ENCODE results near the gene HYOU1.
"Not testable (repeated sequence)": the region's sequence is repeated elsewhere in the genome, so short reads cannot be mapped to it uniquely, and the experiment has no call there.

Gene HYOU1

GRCh38 chr11:119057000-119057769, at the start of gene HYOU1:
TSS of gene HYOU1 (minus strand) at chr11:119057205. CDS start at chr11:119056160, 1,045 bp downstream.
- Mint-ChIP-seq H3K36me3 (peaks cover 27% of the 10 kb centered on the region), H3K4me3 (peak within 1 kb of the TSS; percentile 97), H3K27ac (peak within 1 kb of the TSS; percentile 97), H3K9me3 (no peaks in the 10 kb centered on the region), H3K27me3 (no peaks in the 10 kb centered on the region), H3K4me1 (peaks cover 44% of the 10 kb centered on the region)

GRCh38 chr11:119103793-119104192, 46.8 kb upstream of the HYOU1 start:
- peaks cover 2% of the 10 kb centered on the region for H3K36me3 Mint-ChIP-seq
- peak overlapping the region; percentile 26 for H3K27ac Mint-ChIP-seq
- H3K27me3 Mint-ChIP-seq, result no peaks in the 10 kb centered on the region
- H3K4me3 Mint-ChIP-seq, result peak overlapping the region; percentile 15
- H3K9me3 Mint-ChIP-seq, result no peaks in the 10 kb centered on the region
- H3K4me1 Mint-ChIP-seq, result peaks cover 53% of the 10 kb centered on the region

GRCh38 chr11:119103161-119103664, 46.2 kb upstream of the HYOU1 start:
- H3K4me3 Mint-ChIP-seq, result peak overlapping the region; percentile 98
- H3K27ac Mint-ChIP-seq, result peak overlapping the region; percentile 30
- peaks cover 50% of the 10 kb centered on the region for H3K4me1 Mint-ChIP-seq
- not testable (repeated sequence) for H3K36me3 Mint-ChIP-seq, H3K27me3 Mint-ChIP-seq, H3K9me3 Mint-ChIP-seq

- H3K27me3 Mint-ChIP-seq, result no peaks in the 10 kb centered on the region
- peaks cover 11% of the 10 kb centered on the region for H3K36me3 Mint-ChIP-seq
- H3K4me1 Mint-ChIP-seq, result peaks cover 48% of the 10 kb centered on the region
- no peaks in the 10 kb centered on the region for H3K9me3 Mint-ChIP-seq
- H3K27ac Mint-ChIP-seq, result peak within 1 kb of the TSS; percentile 99
- peak within 1 kb of the TSS; percentile 98 for H3K4me3 Mint-ChIP-seq
These were observed 44.9 kb upstream of the HYOU1 start, which contains the start of gene DPAGT1 for GRCh38 chr11:119101759-119102423. TSS of gene DPAGT1 (minus strand) at chr11:119101853. CDS start at chr11:119101655, 198 bp downstream.

GRCh38 chr11:119100994-119101758, 44.2 kb upstream of the HYOU1 start:
- Mint-ChIP-seq H3K27me3 (no peaks in the 10 kb centered on the region), H3K27ac (peak overlapping the region; percentile 99), H3K9me3 (no peaks in the 10 kb centered on the region), H3K36me3 (peaks cover 13% of the 10 kb centered on the region), H3K4me3 (peak overlapping the region; percentile 98), H3K4me1 (peaks cover 43% of the 10 kb centered on the region)

- Mint-ChIP-seq H3K4me3 (peak overlapping the region; percentile 98), H3K4me1 (peaks cover 47% of the 10 kb centered on the region), H3K9me3 (no peaks in the 10 kb centered on the region), H3K27ac (peak overlapping the region; percentile 90), H3K36me3 (peaks cover 13% of the 10 kb centered on the region), H3K27me3 (no peaks in the 10 kb centered on the region)
These were observed 43.4 kb upstream of the HYOU1 start for GRCh38 chr11:119100246-119100970.

GRCh38 chr11:119099711-119100110, 42.7 kb upstream of the HYOU1 start:
- peak overlapping the region; percentile 98 for H3K4me3 Mint-ChIP-seq
- peaks cover 13% of the 10 kb centered on the region for H3K36me3 Mint-ChIP-seq
- no peaks in the 10 kb centered on the region for H3K9me3 Mint-ChIP-seq
- no peak overlapping the region for H3K27ac Mint-ChIP-seq
- H3K27me3 Mint-ChIP-seq, result no peaks in the 10 kb centered on the region
- H3K4me1 Mint-ChIP-seq, result peaks cover 48% of the 10 kb centered on the region

- Mint-ChIP-seq H3K4me3 (peak overlapping the region; percentile 92), H3K9me3 (no peaks in the 10 kb centered on the region), H3K27me3 (no peaks in the 10 kb centered on the region), H3K4me1 (peaks cover 38% of the 10 kb centered on the region), H3K27ac (peak overlapping the region; percentile 92), H3K36me3 (peaks cover 13% of the 10 kb centered on the region)
These were observed 38.3 kb upstream of the HYOU1 start for GRCh38 chr11:119095066-119095880.

- Mint-ChIP-seq H3K4me1 (peaks cover 32% of the 10 kb centered on the region), H3K27ac (peak overlapping the region; percentile 92), H3K36me3 (peaks cover 13% of the 10 kb centered on the region), H3K27me3 (no peaks in the 10 kb centered on the region), H3K4me3 (peak overlapping the region; percentile 92), H3K9me3 (no peaks in the 10 kb centered on the region)
These were observed 37.7 kb upstream of the HYOU1 start for GRCh38 chr11:119094816-119095065.

GRCh38 chr11:119093942-119094815, 37.2 kb upstream of the HYOU1 start:
- peak overlapping the region; percentile 93 for H3K4me3 Mint-ChIP-seq
- H3K4me1 Mint-ChIP-seq, result peaks cover 31% of the 10 kb centered on the region
- no peaks in the 10 kb centered on the region for H3K9me3 Mint-ChIP-seq
- peaks cover 13% of the 10 kb centered on the region for H3K36me3 Mint-ChIP-seq
- H3K27me3 Mint-ChIP-seq, result no peaks in the 10 kb centered on the region
- H3K27ac Mint-ChIP-seq, result peak overlapping the region; percentile 90

- H3K4me1 Mint-ChIP-seq, result peaks cover 25% of the 10 kb centered on the region
- peaks cover 6% of the 10 kb centered on the region for H3K36me3 Mint-ChIP-seq
These were observed 36.2 kb upstream of the HYOU1 start for GRCh38 chr11:119092880-119093842.

GRCh38 chr11:119091966-119092879, 35.2 kb upstream of the HYOU1 start:
- Mint-ChIP-seq H3K4me1 (peaks cover 30% of the 10 kb centered on the region), H3K27me3 (no peaks in the 10 kb centered on the region), H3K36me3 (peaks cover 2% of the 10 kb centered on the region), H3K27ac (peak overlapping the region; percentile 26), H3K4me3 (peak overlapping the region; percentile 52), H3K9me3 (no peaks in the 10 kb centered on the region)

More at GRCh38 chr11:119092880-119093842, 36.2 kb upstream of the HYOU1 start:
- H3K9me3 Mint-ChIP-seq, result no peaks in the 10 kb centered on the region
- H3K27me3 Mint-ChIP-seq, result no peaks in the 10 kb centered on the region
- H3K27ac Mint-ChIP-seq, result peak overlapping the region; percentile 90
- H3K4me3 Mint-ChIP-seq, result peak overlapping the region; percentile 93
